ENCODE data around the gene ENPP7. TPM values are rescaled to one million over a fixed set of nuclear protein-coding genes. Genes with fewer than 3 reads are reported as not detected.

The ENPP7 gene
- total RNA-seq, 1 donor: not detected

- DNase-seq (ENCODE audit: low read depth): no peak
- no peak for TF ChIP-seq CTCF (IDR thresholded peaks at IDR 0.05; ENCODE audit: insufficient read depth, low read depth, low read length)
- H3K4me3 ChIP-seq (ENCODE audit: low read depth, low read length): peak overlapping the region; percentile 67
These were observed 47.9 kb downstream of the ENPP7 start for GRCh38 chr17:79778504-79779083.

- peak overlapping the region; percentile 67 for H3K4me3 ChIP-seq (ENCODE audit: low read depth, low read length)
- no peak for DNase-seq (ENCODE audit: low read depth)
- no peak for TF ChIP-seq CTCF (IDR thresholded peaks at IDR 0.05; ENCODE audit: insufficient read depth, low read depth, low read length)
These were observed 48.4 kb downstream of the ENPP7 start for GRCh38 chr17:79779084-79779529.

- no peak for DNase-seq (ENCODE audit: low read depth)
- no peak for TF ChIP-seq CTCF (IDR thresholded peaks at IDR 0.05; ENCODE audit: insufficient read depth, low read depth, low read length)
- no peak overlapping the region for H3K4me3 ChIP-seq (ENCODE audit: low read depth, low read length)
These were observed 49.1 kb downstream of the ENPP7 start for GRCh38 chr17:79779661-79780365.

DNA sequence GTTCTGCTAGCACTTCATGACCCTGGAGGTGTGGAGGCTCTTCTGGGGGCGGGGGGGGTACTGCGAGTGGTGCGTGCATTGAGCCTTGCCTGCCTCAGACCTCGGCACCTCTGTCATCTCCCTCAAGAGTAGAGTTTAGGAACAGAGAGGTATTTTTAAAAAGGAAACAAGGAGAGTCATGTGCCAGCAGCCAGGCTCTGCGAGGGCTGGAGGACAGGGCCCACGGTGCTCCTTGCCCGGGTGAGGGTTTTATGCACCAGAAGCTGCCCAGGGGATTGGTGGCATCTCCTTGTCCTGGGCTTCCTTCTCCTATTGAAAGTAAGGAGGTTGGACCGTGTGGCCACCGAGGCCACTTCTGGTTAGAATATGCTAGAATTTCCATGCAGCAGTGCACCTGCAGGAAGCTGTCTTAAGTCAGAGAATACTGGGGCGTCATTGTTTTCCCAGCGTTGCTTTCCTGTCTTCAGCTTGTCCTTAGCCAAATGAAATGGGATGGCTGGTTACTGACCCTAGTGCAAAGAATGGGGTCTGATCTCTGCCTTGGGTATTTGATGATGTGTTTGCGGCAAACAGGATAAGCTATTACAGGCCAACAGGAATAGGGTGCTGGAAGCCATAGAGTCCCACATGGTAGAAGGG is 50.4 kb downstream of the ENPP7 start:
- no peak overlapping the region for H3K4me3 ChIP-seq (ENCODE audit: low read depth, low read length)
- DNase-seq (ENCODE audit: low read depth): no peak
- no peak for TF ChIP-seq CTCF (IDR thresholded peaks at IDR 0.05; ENCODE audit: insufficient read depth, low read depth, low read length)

- TF ChIP-seq CTCF (IDR thresholded peaks at IDR 0.05; ENCODE audit: insufficient read depth, low read depth, low read length): no peak
- no peak overlapping the region for H3K4me3 ChIP-seq (ENCODE audit: low read depth, low read length)
These were observed 51.2 kb downstream of the ENPP7 start for GRCh38 chr17:79781736-79782575.

DNA sequence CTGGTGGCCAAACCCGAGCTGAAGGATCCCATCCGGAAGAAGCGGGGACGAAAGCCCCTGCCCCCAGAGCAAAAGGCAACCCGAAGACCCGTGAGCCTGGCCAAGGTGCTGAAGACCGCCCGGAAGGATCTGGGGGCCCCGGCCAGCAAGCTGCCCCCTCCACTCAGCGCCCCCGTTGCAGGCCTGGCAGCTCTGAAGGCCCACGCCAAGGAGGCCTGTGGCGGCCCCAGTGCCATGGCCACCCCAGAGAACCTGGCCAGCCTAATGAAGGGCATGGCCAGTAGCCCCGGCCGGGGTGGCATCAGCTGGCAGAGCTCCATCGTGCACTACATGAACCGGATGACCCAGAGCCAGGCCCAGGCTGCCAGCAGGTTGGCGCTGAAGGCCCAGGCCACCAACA is 53.1 kb downstream of the ENPP7 start:
- no peak for TF ChIP-seq CTCF (IDR thresholded peaks at IDR 0.05; ENCODE audit: insufficient read depth, low read depth, low read length)
- no peak overlapping the region for H3K4me3 ChIP-seq (ENCODE audit: low read depth, low read length)
- no peak for DNase-seq (ENCODE audit: low read depth)

More at GRCh38 chr17:79781736-79782575, 51.2 kb downstream of the ENPP7 start:
- no peak for DNase-seq (ENCODE audit: low read depth)
